Transverse colon (tissue), 4 donors: Measurements from ENCODE around the gene TRPC3. TPM values are rescaled to one million over a fixed set of nuclear protein-coding genes. Genes with fewer than 3 reads are reported as not detected.
A peak's percentile ranks its signal among the peaks of the same experiment; 100 is the strongest.

Experiments used
- DNase-seq: peaks from one replicate; pipeline ENCODE4 v3.0.0-alpha.2; 2019
- H3K27ac ChIP-seq, 4 donors: fragments of 200-600 bp; sonication (generic); 2 replicates each; pipeline ENCODE4 v1.5.1; 2016 to 2018; ENCODE audit warnings: inconsistent platforms in 4 of 4
- H3K27me3 ChIP-seq: fragments of 200-600 bp; sonication (generic); 2 replicates; pipeline ENCODE4 v1.5.1; 2017; ENCODE audit warnings: inconsistent platforms
- H3K36me3 ChIP-seq, 4 donors: fragments of 200-600 bp; sonication (generic); 2 replicates each; pipeline ENCODE4 v1.5.1; 2017 to 2019; ENCODE audit warnings: inconsistent platforms in 4 of 4
- H3K4me1 ChIP-seq, 4 donors: fragments of 200-600 bp; sonication (generic); 2 replicates each; pipeline ENCODE4 v1.5.1; 2017 to 2020; ENCODE audit warnings: inconsistent platforms in 4 of 4
- H3K4me3 ChIP-seq, 4 donors: fragments of 200-600 bp; sonication (generic); 1 replicate in 1 of 4; 2 replicates in 3 of 4; pipeline versions ENCODE4 v1.5.1 to v1.6.1; 2017 to 2019; ENCODE audit warnings: inconsistent platforms in 4 of 4
- H3K9me3 ChIP-seq, 2 donors: fragments of 200-600 bp; sonication (generic); 2 replicates each; pipeline ENCODE4 v1.5.1; 2017 to 2019; ENCODE audit warnings: inconsistent platforms in 2 of 2
- CTCF ChIP-seq, 5 experiments: fragments of 200-600 bp in 3 of 5; fragments of 450-650 bp in 2 of 5; sonication (generic) in 3 of 5; IDR thresholded peaks; 1 replicate in 2 of 5; 2 replicates in 3 of 5; pipeline ENCODE4 v1.5.1; 2016 to 2017; ENCODE audit warnings: antibody characterized with exemption in 5 of 5, inconsistent platforms in 3 of 5, mild to moderate bottlenecking in 2 of 5, moderate library complexity in 1 of 5
- EP300 ChIP-seq: sonication (generic); formaldehyde crosslinking; IDR thresholded peaks from one replicate; pipeline ENCODE4 v1.6.1; 2017; ENCODE audit warnings: antibody characterized with exemption, low read depth
- POLR2A ChIP-seq: fragments of 450-650 bp; IDR thresholded peaks from one replicate; pipeline ENCODE4 v1.6.1; 2016; ENCODE audit warnings: antibody characterized with exemption, mild to moderate bottlenecking, moderate library complexity
- POLR2AphosphoS5 ChIP-seq, 3 donors: sonication (generic); formaldehyde crosslinking; IDR thresholded peaks; one replicate each; pipeline ENCODE4 v1.6.1; 2016; ENCODE audit warnings: antibody characterized with exemption in 3 of 3
- WGBS, 2 donors: methylation state at CpG; one replicate each; pipeline ENCODE4 v1.1.5; 2018; ENCODE audit warnings: low coverage in 1 of 2; 5-methylcytosine and 5-hydroxymethylcytosine counted together
- in situ Hi-C, 4 donors: fragments of 200-750 bp; cut with MboI; loops; one replicate each; pipeline versions ENCODE4 v1.15.0 to v1.15.1; 2017; ENCODE audit warnings: low sequenced_read_pairs in 3 of 4, low pct_ligation_motif_present in 1 of 4, low pct_unique_long_range_greater_than_20kb in 1 of 4
- intact Hi-C: fragments of 100-400 bp; cut with DNase I; formaldehyde crosslinking; loops from one replicate; pipeline ENCODE4 v1.15.1; 2023; ENCODE audit warnings: low total_unique reads
- total RNA-seq, 4 donors: library from RNA; depleted of rRNA; stranded (reverse); fragments of >200 nt; gene quantifications; one replicate each; pipeline ENCODE4 v1.1.0, GENCODE V29; 2016

The TRPC3 gene
- total RNA-seq, 4 donors from 2014 or later = 1.1 to 3.4 (median 1.7) TPM; not detected in 1

GRCh38 chr4:121913667-121914066 is 38.2 kb downstream of the TRPC3 start:
- 60 to 77% methylated on average over 2 of the region's 2 CpGs for WGBS, 2 donors
- H3K4me1 ChIP-seq = no peaks in the 10 kb centered on the region
- DNase-seq = no peak
- no peaks in the 10 kb centered on the region for H3K36me3 ChIP-seq
- H3K4me3 ChIP-seq = no peak overlapping the region
- in situ Hi-C loops (no loop called here), intact Hi-C loops (no loop called here)
- H3K27ac ChIP-seq = no peak overlapping the region
- no peaks in the 10 kb centered on the region for H3K9me3 ChIP-seq
- H3K27me3 ChIP-seq = no peaks in the 10 kb centered on the region
- TF ChIP-seq CTCF (IDR thresholded peaks at IDR 0.05) (no peak), POLR2AphosphoS5 (IDR thresholded peaks at IDR 0.05) (no peak), POLR2A (no peak), EP300 (no peak)

DNA sequence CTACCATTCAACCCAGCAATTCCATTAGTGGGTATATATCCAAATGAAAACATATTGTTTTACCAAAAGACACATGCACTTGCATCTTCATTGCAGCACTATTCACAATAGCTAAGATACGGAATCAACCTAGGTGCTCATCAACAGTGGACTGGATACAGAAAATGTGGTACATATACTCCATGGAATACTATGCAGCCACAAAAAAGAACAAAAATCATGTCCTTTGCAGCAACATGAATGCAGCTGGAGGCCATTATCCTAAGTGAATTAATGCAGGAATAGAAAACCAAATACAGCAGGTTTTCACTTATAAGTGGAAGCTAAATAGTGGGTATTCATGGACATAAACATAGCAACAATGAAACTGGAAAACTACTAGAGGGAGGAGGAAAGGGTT is 43.5 kb downstream of the TRPC3 start:
- TF ChIP-seq POLR2AphosphoS5 (IDR thresholded peaks at IDR 0.05) (no peak), POLR2A (no peak), EP300 (no peak), CTCF (IDR thresholded peaks at IDR 0.05) (no peak)
- no peaks in the 10 kb centered on the region for H3K4me1 ChIP-seq
- no peaks in the 10 kb centered on the region for H3K27me3 ChIP-seq
- no peak overlapping the region for H3K4me3 ChIP-seq
- H3K9me3 ChIP-seq = no peaks in the 10 kb centered on the region
- in situ Hi-C loops (no loop called here), intact Hi-C loops (no loop called here)
- DNase-seq = no peak
- 100% methylated on average over 1 of the region's 1 CpG for WGBS, 2 donors
- no peaks in the 10 kb centered on the region for H3K36me3 ChIP-seq
- no peak overlapping the region for H3K27ac ChIP-seq

- in situ Hi-C loops = no loop called here
- WGBS, 2 donors = 58 to 60% methylated on average over 3 to 4 of the region's 4 CpGs
- DNase-seq = peak; percentile 35
Measured at GRCh38 chr4:121900132-121900983, 51.5 kb downstream of the TRPC3 start.

GRCh38 chr4:121898150-121898549 is 53.7 kb downstream of the TRPC3 start:
- Histone ChIP-seq H3K4me1 (no peaks in the 10 kb centered on the region), H3K27me3 (no peaks in the 10 kb centered on the region), H3K9me3 (no peaks in the 10 kb centered on the region), H3K27ac (no peak overlapping the region), H3K4me3 (no peak overlapping the region), H3K36me3 (no peaks in the 10 kb centered on the region)
- no peak for TF ChIP-seq POLR2A
- TF ChIP-seq EP300 = no peak
- no peak for TF ChIP-seq POLR2AphosphoS5 (IDR thresholded peaks at IDR 0.05)
- TF ChIP-seq CTCF (IDR thresholded peaks at IDR 0.05) = no peak
- 36 to 54% methylated on average over 6 of the region's 6 CpGs for WGBS, 2 donors
- intact Hi-C loops (no loop called here), in situ Hi-C loops (no loop called here)
- peak; percentile 12 for DNase-seq

More at GRCh38 chr4:121900132-121900983, 51.5 kb downstream of the TRPC3 start:
- Histone ChIP-seq H3K9me3 (no peaks in the 10 kb centered on the region), H3K27me3 (no peaks in the 10 kb centered on the region), H3K4me1 (no peaks in the 10 kb centered on the region), H3K4me3 (no peak overlapping the region), H3K36me3 (no peaks in the 10 kb centered on the region), H3K27ac (no peak overlapping the region)
- intact Hi-C loops = no loop called here
- TF ChIP-seq POLR2AphosphoS5 (IDR thresholded peaks at IDR 0.05) (no peak), CTCF (IDR thresholded peaks at IDR 0.05) (peak; percentile 64 to 73 (median 66)), EP300 (no peak)
